NT2/D1 (cell line): ENCODE measurements around the gene GREM1.

Source experiments
- YY1 ChIP-seq: IDR thresholded peaks from 2 replicates; pipeline ENCODE4 v1.6.1; 2011; ENCODE audit not compliant: insufficient read length, insufficient read depth
- ZNF274 ChIP-seq: IDR thresholded peaks from 2 replicates; pipeline ENCODE4 v1.6.1; 2011; ENCODE audit warnings: mild to moderate bottlenecking, low read depth, low read length

- TF ChIP-seq ZNF274: no peak
- TF ChIP-seq YY1: no peak
These were observed 70.1 kb downstream of the GREM1 start for GRCh38 chr15:32787949-32788348.
